IMR-90 (cell line): ENCODE results near the gene MYBL2. TPM values are rescaled to one million over a fixed set of nuclear protein-coding genes. Genes with fewer than 3 reads are reported as not detected.
A peak's percentile ranks its signal among the peaks of the same experiment; 100 is the strongest.

ENCODE experiments used
- ATAC-seq: fragments of 200-7000 bp; cut with Tn5 transposase; 2 replicates; pipeline ENCODE4 v1.9.1; 2020; ENCODE audit warnings: low read depth, mild to moderate bottlenecking, moderate library complexity
- BruUV-seq: library from RNA; stranded (reverse); fragments of 400-500 nt; replicated peaks from 2 replicates; lab custom pipeline; 2021; lab: Mats Ljungman, UMichigan
- CTCF ChIA-PET: fragments of 300-600 bp; formaldehyde crosslinking; extraction: SDS; loops from one replicate; lab custom pipeline; 2021; ENCODE audit warnings: antibody characterized with exemption; lab: Yijun Ruan, JAX
- POLR2A ChIA-PET: fragments of 300-600 bp; sonication (Branson Sonifier 250); formaldehyde crosslinking; loops from one replicate; lab custom pipeline; 2022; ENCODE audit warnings: antibody characterized with exemption; ENCODE audit not compliant: unreplicated experiment; lab: Charles Lee
- DNase-seq: peaks from one replicate; pipeline ENCODE4 v3.0.0; 2013
- H2AFZ ChIP-seq: replicated peaks from 2 replicates; pipeline ENCODE3; 2013; ENCODE audit warnings: low read length, mild to moderate bottlenecking; ENCODE audit not compliant: poor library complexity
- H2AK5ac ChIP-seq: 2 replicates; pipeline ENCODE4 v1.6.1; 2013; ENCODE audit warnings: low read depth, low read length, inconsistent platforms
- H2AK9ac ChIP-seq: replicated peaks from 2 replicates; pipeline ENCODE3; 2013; ENCODE audit warnings: mild to moderate bottlenecking, low read depth, low read length, moderate library complexity; ENCODE audit not compliant: poor library complexity
- H2BK120ac ChIP-seq: 2 replicates; pipeline ENCODE4 v1.6.1; 2013; ENCODE audit warnings: low read depth, low read length, inconsistent platforms
- H2BK15ac ChIP-seq: 3 replicates; pipeline ENCODE4 v1.6.1; 2013; ENCODE audit warnings: low read depth, low read length, inconsistent platforms
- H2BK20ac ChIP-seq: 2 replicates; pipeline ENCODE4 v1.6.1; 2013; ENCODE audit warnings: low read depth, mild to moderate bottlenecking, inconsistent platforms, low read length, moderate library complexity
- H2BK5ac ChIP-seq: 2 replicates; pipeline ENCODE4 v1.6.1; 2013; ENCODE audit warnings: mild to moderate bottlenecking, low read depth, low read length, inconsistent platforms; ENCODE audit not compliant: poor library complexity, severe bottlenecking
- H3K14ac ChIP-seq: replicated peaks from 2 replicates; pipeline ENCODE4 v1.6.1; 2013; ENCODE audit warnings: low read depth, low read length, inconsistent platforms
- H3K18ac ChIP-seq: 2 replicates; pipeline ENCODE4 v1.6.1; 2013; ENCODE audit warnings: low read depth, low read length, control low read depth
- H3K23ac ChIP-seq: 2 replicates; pipeline ENCODE4 v1.6.1; 2013; ENCODE audit warnings: low read depth, low read length, inconsistent platforms
- H3K27ac ChIP-seq: 2 replicates; pipeline ENCODE4 v1.5.1; 2013; ENCODE audit warnings: mild to moderate bottlenecking, control low read depth, low read length; ENCODE audit not compliant: insufficient read depth
- H3K27me3 ChIP-seq: 2 replicates; pipeline ENCODE4 v1.6.1; 2013; ENCODE audit warnings: low read length; ENCODE audit not compliant: control insufficient read depth, insufficient read depth
- H3K36me3 ChIP-seq: 2 replicates; pipeline ENCODE4 v1.6.1; 2013; ENCODE audit warnings: low read length, mixed read lengths; ENCODE audit not compliant: control insufficient read depth, insufficient read depth
- H3K4ac ChIP-seq: 2 replicates; pipeline ENCODE4 v1.6.1; 2013; ENCODE audit warnings: low read depth, low read length, inconsistent platforms
- H3K4me1 ChIP-seq: 2 replicates; pipeline ENCODE4 v1.6.1; 2013; ENCODE audit warnings: low read length, mixed read lengths; ENCODE audit not compliant: control insufficient read depth, insufficient read depth
- H3K4me2 ChIP-seq: 2 replicates; pipeline ENCODE4 v1.6.1; 2013; ENCODE audit warnings: low read depth, mild to moderate bottlenecking, control low read depth, low read length, moderate library complexity
- H3K4me3 ChIP-seq: 2 replicates; pipeline ENCODE4 v1.5.1; 2013; ENCODE audit warnings: low read depth, mild to moderate bottlenecking, control low read depth, low read length, moderate library complexity; ENCODE audit not compliant: insufficient read depth
- H3K56ac ChIP-seq: 2 replicates; pipeline ENCODE4 v1.6.1; 2013; ENCODE audit warnings: low read length, inconsistent platforms; ENCODE audit not compliant: insufficient read depth; ENCODE audit errors: extremely low read depth
- H3K79me1 ChIP-seq, 2 experiments: 2 replicates each; pipeline ENCODE4 v1.6.1; 2013; ENCODE audit warnings: low read length in 2 of 2, inconsistent platforms in 1 of 2, low read depth in 1 of 2
- H3K9ac ChIP-seq: 2 replicates; pipeline ENCODE4 v1.6.1; 2013; ENCODE audit warnings: low read depth, low read length, control low read depth
- H3K9me1 ChIP-seq: 2 replicates; pipeline ENCODE4 v1.6.1; 2013; ENCODE audit warnings: low read length, inconsistent platforms; ENCODE audit not compliant: insufficient read depth
- H3K9me3 ChIP-seq: 2 replicates; pipeline ENCODE4 v1.6.1; 2013; ENCODE audit warnings: low read length; ENCODE audit not compliant: control insufficient read depth, insufficient read depth
- H4K20me1 ChIP-seq: 2 replicates; pipeline ENCODE4 v1.6.1; 2013; ENCODE audit warnings: low read length, inconsistent platforms; ENCODE audit not compliant: insufficient read depth
- H4K5ac ChIP-seq: 2 replicates; pipeline ENCODE4 v1.6.1; 2013; ENCODE audit warnings: mild to moderate bottlenecking, low read depth, low read length, control low read depth
- H4K8ac ChIP-seq, 2 experiments: 2 replicates each; pipeline ENCODE4 v1.6.1; 2013; ENCODE audit warnings: low read depth in 2 of 2, low read length in 2 of 2, control low read depth in 1 of 2, inconsistent platforms in 1 of 2
- H4K91ac ChIP-seq: 2 replicates; pipeline ENCODE4 v1.6.1; 2013; ENCODE audit warnings: low read depth, low read length, inconsistent platforms; ENCODE audit not compliant: insufficient read depth
- MAFK ChIP-seq: IDR thresholded peaks from 2 replicates; pipeline ENCODE4 v1.6.1; 2012; ENCODE audit warnings: low read depth, low read length, improper control_type of control experiment
- MAZ ChIP-seq: IDR thresholded peaks from 2 replicates; pipeline ENCODE4 v1.6.1; 2012; ENCODE audit warnings: low read depth, mild to moderate bottlenecking, low read length, improper control_type of control experiment, moderate library complexity, borderline replicate concordance
- RCOR1 ChIP-seq: IDR thresholded peaks from 2 replicates; pipeline ENCODE4 v1.6.1; 2012; ENCODE audit warnings: mild to moderate bottlenecking, low read length, improper control_type of control experiment; ENCODE audit not compliant: insufficient replicate concordance
- USF2 ChIP-seq: fragments of 150-350 bp; IDR thresholded peaks from 2 replicates; pipeline ENCODE4 v1.6.1; 2017; ENCODE audit warnings: mild to moderate bottlenecking, antibody characterized with exemption, low read length, low read depth
- WGBS, 2 experiments: methylation state at CpG; one replicate each; pipeline versions ENCODE4 v1.1.5 to v1.1.7; 2013; ENCODE audit warnings: missing lambda C conversion rate in 2 of 2; ENCODE audit not compliant: insufficient read length in 1 of 2; ENCODE audit errors: extremely low coverage in 2 of 2; 5-methylcytosine and 5-hydroxymethylcytosine counted together
- dilution Hi-C: fragments of 300-500 bp; cut with HindIII; formaldehyde crosslinking; loops from one replicate; pipeline ENCODE4 v1.14.3; 2018; ENCODE audit warnings: low sequenced_read_pairs; ENCODE audit not compliant: unreplicated experiment
- in situ Hi-C: fragments of 300-500 bp; cut with MboI; formaldehyde crosslinking; loops from 3 replicates; pipeline ENCODE4 v1.14.3; 2019; ENCODE audit warnings: low sequenced_read_pairs, inconsistent platforms, mixed read lengths
- intact Hi-C: fragments of 100-400 bp; cut with micrococcal nuclease; formaldehyde crosslinking; loops from 2 replicates; pipeline ENCODE4 v1.10.0; 2022
- polyA plus RNA-seq, 3 experiments: library from polyadenylated mRNA; depleted of rRNA; stranded (reverse); fragments of >200 nt; gene quantifications; 2 replicates each; pipeline ENCODE4 v1.2.3, GENCODE V29; 2012; ENCODE audit warnings: low replicate concordance in 1 of 3
- total RNA-seq: library from RNA; depleted of rRNA; stranded (reverse); fragments of >200 nt; gene quantifications from 2 replicates; pipeline ENCODE4 v1.2.3, GENCODE V29; 2012

MYBL2 gene
- total and polyA plus RNA-seq, 2 of the 4 experiments (the other 2 are of a cell fraction): 12.4 to 23.1 TPM

GRCh38 chr20:43680981-43681380 lies 14.1 kb downstream of the MYBL2 start:
- no peak overlapping the region for H4K8ac ChIP-seq
- no peak overlapping the region for H3K27ac ChIP-seq
- H3K4me3 ChIP-seq: no peak overlapping the region
- H3K9me3 ChIP-seq: no peaks in the 10 kb centered on the region
- H2BK15ac ChIP-seq: no peak overlapping the region
- peak overlapping the region; percentile 8 for H2AFZ ChIP-seq
- no peak overlapping the region for H4K5ac ChIP-seq
- dilution Hi-C loops (no loop called here), intact Hi-C loops (no loop called here), in situ Hi-C loops (no loop called here)
- POLR2A ChIA-PET: no interaction called here
- no peak overlapping the region for H2BK20ac ChIP-seq
- no peak overlapping the region for H3K56ac ChIP-seq
- H3K4me1 ChIP-seq: no peaks in the 10 kb centered on the region
- ATAC-seq: no peak
- peaks cover 0 to 13% of the 10 kb centered on the region in 2 experiments; a peak in 2 of 4 replicates for H3K79me1 ChIP-seq
- H4K91ac ChIP-seq: no peak overlapping the region
- no peak overlapping the region for H2AK9ac ChIP-seq
- H2BK120ac ChIP-seq: no peak overlapping the region
- no peaks in the 10 kb centered on the region; the same call in 1 of the 2 replicates for H3K36me3 ChIP-seq
- no peak overlapping the region for H2AK5ac ChIP-seq
- no peak overlapping the region for H3K4ac ChIP-seq
- H3K23ac ChIP-seq: no peak overlapping the region
- BruUV-seq: no TSS peak
- no peak overlapping the region for H3K4me2 ChIP-seq
- H4K20me1 ChIP-seq: no peaks in the 10 kb centered on the region
- WGBS, 2 experiments: 100% methylated on average over 2 of the region's 7 CpGs; no CpG with 5 or more reads in 1 of the 2 experiments
- H3K14ac ChIP-seq: no peak overlapping the region
- H3K9me1 ChIP-seq: peaks cover 7% of the 10 kb centered on the region; the same call in 1 of the 2 replicates
- no peak for DNase-seq
- TF ChIP-seq MAZ (no peak), USF2 (no peak), MAFK (no peak), RCOR1 (no peak)
- H3K27me3 ChIP-seq: no peaks in the 10 kb centered on the region
- no peak overlapping the region for H3K9ac ChIP-seq
- H2BK5ac ChIP-seq: no peak overlapping the region
- no peak overlapping the region for H3K18ac ChIP-seq
- CTCF ChIA-PET: interaction anchor here (1.2 to 1.6 kb wide), 2 partner anchors 11 to 143 kb away, joined by 3 to 4 read pairs; no protein-coding TSS in a partner anchor
